ENCODE data around the gene TBC1D22A. TPM values are rescaled to one million over a fixed set of nuclear protein-coding genes. Genes with fewer than 3 reads are reported as not detected.

TBC1D22A gene
- total and polyA plus RNA-seq, 8 donors: 13.3 to 53.1 (median 21.5) TPM

DNA sequence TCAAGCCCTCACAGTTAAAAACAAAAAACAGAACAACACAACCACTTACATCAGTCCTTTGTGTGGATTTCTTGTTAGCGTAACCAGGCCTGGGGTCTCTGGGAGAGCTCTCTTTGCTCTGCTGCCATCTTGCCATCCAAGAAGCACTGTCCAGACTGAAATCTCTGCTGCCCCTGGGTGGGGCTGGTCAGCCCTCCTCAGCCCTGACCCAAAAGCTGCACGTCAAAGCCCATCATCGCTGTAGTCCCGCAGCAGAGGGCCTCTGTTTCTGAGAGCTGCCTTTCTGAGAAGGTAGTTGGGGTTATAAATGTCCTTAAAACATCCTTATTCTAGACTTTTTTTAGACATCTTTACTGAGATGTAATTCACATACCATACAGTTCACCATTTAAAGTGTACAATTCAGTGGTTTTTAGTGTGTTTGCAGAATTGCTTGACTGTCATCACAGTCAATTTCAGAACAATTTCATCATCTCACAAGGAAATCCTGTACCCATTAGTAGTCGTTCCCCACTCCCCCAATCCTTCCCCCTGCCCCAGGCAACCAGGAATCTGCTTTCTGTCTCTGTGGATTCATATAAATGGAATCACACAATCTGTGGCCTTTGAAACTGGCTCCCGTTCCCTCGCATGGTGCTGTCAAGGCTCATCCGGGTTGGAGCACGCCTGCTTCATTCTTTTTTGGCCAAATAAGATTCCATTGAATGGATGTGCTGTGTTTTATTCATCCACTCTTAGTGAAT, 94.9 kb downstream of the TBC1D22A start:
- TF ChIP-seq POLR2AphosphoS5 (IDR thresholded peaks at IDR 0.05): no peak
- no peak for TF ChIP-seq POLR2A (IDR thresholded peaks at IDR 0.05)
- TF ChIP-seq CTCF (IDR thresholded peaks at IDR 0.05): no peak
- no peak for TF ChIP-seq EP300 (IDR thresholded peaks at IDR 0.05)
- intact Hi-C loops (cut with DNase I; ENCODE audit: low total_unique reads): no loop called here
- no peaks in the 10 kb centered on the region for H3K27me3 ChIP-seq
- no peak overlapping the region for H3K4me3 ChIP-seq
- H3K4me1 ChIP-seq: peaks cover 0 to 12% (median 0%) of the 10 kb centered on the region in 4 donors
- 87 to 97% (median 93%) methylated on average over 9 of the region's 9 CpGs for WGBS, 5 donors
- H3K27ac ChIP-seq: no peak overlapping the region
- peaks cover 0 to 13% (median 8%) of the 10 kb centered on the region in 4 donors for H3K36me3 ChIP-seq
- DNase-seq: no peak
- no peaks in the 10 kb centered on the region for H3K9me3 ChIP-seq

DNA sequence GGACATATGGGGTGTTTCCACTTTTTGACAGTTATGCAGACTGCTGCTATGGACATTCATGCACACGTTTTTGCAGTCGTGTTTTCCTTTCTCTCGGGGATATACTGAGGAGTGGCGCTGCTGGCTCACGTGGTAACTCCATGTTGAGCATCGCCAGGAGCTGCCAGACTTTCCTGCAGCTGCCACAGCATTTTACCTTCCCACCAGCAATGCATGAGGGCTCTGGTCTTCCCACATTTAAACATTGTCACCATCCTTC, 95.4 kb downstream of the TBC1D22A start:
- Histone ChIP-seq H3K27ac (no peak overlapping the region), H3K4me1 (peaks cover 0 to 12% (median 2%) of the 10 kb centered on the region in 4 donors), H3K9me3 (no peaks in the 10 kb centered on the region), H3K27me3 (no peaks in the 10 kb centered on the region), H3K36me3 (peaks cover 0 to 9% (median 3%) of the 10 kb centered on the region in 4 donors), H3K4me3 (no peak overlapping the region)
- intact Hi-C loops (cut with DNase I; ENCODE audit: low total_unique reads): no loop called here
- no peak for DNase-seq
- TF ChIP-seq POLR2A (IDR thresholded peaks at IDR 0.05) (no peak), POLR2AphosphoS5 (IDR thresholded peaks at IDR 0.05) (no peak), CTCF (IDR thresholded peaks at IDR 0.05) (no peak), EP300 (IDR thresholded peaks at IDR 0.05) (no peak)
- WGBS, 5 donors: 86 to 96% (median 91%) methylated on average over 6 of the region's 6 CpGs

DNA sequence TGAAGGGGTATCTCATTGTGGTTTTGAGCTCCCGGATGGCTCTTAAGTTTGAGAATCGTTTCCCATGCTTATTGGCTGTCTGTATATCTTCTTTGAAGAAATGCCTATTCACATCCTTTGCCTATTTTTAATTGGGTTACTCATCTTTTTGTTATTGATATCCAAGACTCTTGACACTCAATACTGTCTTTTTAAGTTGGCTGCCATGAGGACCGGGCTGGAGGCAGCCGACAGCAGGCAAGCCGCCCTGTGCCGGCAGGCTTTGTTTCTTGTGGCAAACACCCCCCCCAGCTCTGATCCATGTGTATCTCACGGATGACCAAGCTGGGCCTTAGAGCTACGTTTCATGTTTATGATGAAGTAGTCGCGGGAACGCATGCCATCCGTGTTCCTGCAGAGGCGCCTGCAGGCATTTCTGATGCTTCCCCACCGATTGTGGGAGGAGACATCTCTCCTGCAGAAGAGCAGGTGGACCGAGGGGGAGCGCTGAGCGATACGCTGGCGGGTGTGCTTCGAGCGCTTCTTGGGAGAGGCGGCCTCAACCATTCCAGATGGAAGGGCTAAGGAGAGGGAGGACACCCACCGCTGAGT, 95.8 kb downstream of the TBC1D22A start:
- Histone ChIP-seq H3K36me3 (peaks cover 0 to 5% (median 0%) of the 10 kb centered on the region in 4 donors), H3K27me3 (no peaks in the 10 kb centered on the region), H3K4me3 (no peak overlapping the region), H3K4me1 (peaks cover 0 to 15% (median 3%) of the 10 kb centered on the region in 4 donors), H3K9me3 (no peaks in the 10 kb centered on the region), H3K27ac (no peak overlapping the region)
- WGBS, 5 donors: 95 to 98% (median 97%) methylated on average over 23 of the region's 23 CpGs
- TF ChIP-seq CTCF (IDR thresholded peaks at IDR 0.05) (no peak), POLR2AphosphoS5 (IDR thresholded peaks at IDR 0.05) (no peak), EP300 (IDR thresholded peaks at IDR 0.05) (no peak), POLR2A (IDR thresholded peaks at IDR 0.05) (no peak)
- no peak for DNase-seq
- intact Hi-C loops (cut with DNase I; ENCODE audit: low total_unique reads): no loop called here

DNA sequence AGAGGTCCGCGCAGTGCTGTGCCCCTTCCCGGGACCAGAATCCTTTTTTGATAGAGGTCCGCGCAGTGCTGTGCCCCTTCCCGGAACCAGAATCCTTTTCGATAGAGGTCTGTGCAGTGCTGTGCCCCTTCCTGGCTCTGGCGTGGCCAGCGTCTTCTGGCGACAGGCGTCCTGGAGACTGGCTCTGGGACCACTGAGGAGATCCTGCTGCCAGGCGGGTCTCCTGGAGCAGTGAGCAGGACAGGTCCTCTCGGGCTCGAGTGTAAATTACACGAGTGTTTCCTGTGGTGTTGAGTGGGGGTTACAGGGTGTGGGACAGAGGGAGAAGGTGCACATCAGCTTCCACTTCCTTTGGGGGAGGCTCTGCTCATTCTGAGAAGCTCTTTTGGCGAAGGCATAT, 98.1 kb downstream of the TBC1D22A start:
- no peaks in the 10 kb centered on the region for H3K27me3 ChIP-seq
- no peak overlapping the region for H3K27ac ChIP-seq
- H3K4me3 ChIP-seq: no peak overlapping the region
- intact Hi-C loops (cut with DNase I; ENCODE audit: low total_unique reads): no loop called here
- no peaks in the 10 kb centered on the region for H3K36me3 ChIP-seq
- 92 to 96% (median 96%) methylated on average over 16 of the region's 16 CpGs for WGBS, 5 donors
- no peak for DNase-seq
- H3K4me1 ChIP-seq: peaks cover 9 to 27% (median 13%) of the 10 kb centered on the region in 4 donors
- no peaks in the 10 kb centered on the region for H3K9me3 ChIP-seq
- TF ChIP-seq POLR2AphosphoS5 (IDR thresholded peaks at IDR 0.05): no peak
- TF ChIP-seq EP300 (IDR thresholded peaks at IDR 0.05): no peak
- TF ChIP-seq POLR2A (IDR thresholded peaks at IDR 0.05): no peak
- TF ChIP-seq CTCF (IDR thresholded peaks at IDR 0.05): no peak
